ENCODE data around the gene FGFRL1. TPM values are rescaled to one million over a fixed set of nuclear protein-coding genes. Genes with fewer than 3 reads are reported as not detected.

The FGFRL1 gene
- polyA plus RNA-seq, 1 donor (not counting 4 experiments of a cell fraction or from before 2014, with no cell fraction given) = 2.8 TPM

DNA sequence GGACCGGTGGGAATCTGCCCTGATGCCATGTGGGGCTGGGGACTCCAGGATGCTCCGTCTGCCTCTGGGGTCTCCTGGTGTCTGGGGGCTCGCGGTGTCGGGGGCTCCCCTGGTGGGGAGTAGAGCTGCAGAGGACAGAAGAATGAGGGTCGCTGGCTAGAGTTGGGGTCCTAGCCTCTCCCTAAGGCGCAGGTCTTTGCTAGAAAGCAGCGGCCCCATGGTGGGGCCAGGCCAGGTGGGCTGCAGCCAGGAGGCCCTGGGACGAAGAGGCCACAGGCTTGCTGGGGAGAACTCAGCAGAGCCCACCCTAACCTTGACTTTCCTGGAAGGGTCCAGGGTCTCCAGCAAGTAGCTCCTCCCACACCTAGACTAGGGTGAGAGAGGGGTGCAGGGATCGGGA is 21.4 kb downstream of the FGFRL1 start:
- FAIRE-seq = no peak
- no peaks in the 10 kb centered on the region for H3K36me3 ChIP-seq (ENCODE audit: control insufficient read depth in 2 of 2, extremely low read depth in 1 of 2, insufficient read depth in 2 of 2, low read length in 2 of 2)
- TF ChIP-seq, protein P1, sequence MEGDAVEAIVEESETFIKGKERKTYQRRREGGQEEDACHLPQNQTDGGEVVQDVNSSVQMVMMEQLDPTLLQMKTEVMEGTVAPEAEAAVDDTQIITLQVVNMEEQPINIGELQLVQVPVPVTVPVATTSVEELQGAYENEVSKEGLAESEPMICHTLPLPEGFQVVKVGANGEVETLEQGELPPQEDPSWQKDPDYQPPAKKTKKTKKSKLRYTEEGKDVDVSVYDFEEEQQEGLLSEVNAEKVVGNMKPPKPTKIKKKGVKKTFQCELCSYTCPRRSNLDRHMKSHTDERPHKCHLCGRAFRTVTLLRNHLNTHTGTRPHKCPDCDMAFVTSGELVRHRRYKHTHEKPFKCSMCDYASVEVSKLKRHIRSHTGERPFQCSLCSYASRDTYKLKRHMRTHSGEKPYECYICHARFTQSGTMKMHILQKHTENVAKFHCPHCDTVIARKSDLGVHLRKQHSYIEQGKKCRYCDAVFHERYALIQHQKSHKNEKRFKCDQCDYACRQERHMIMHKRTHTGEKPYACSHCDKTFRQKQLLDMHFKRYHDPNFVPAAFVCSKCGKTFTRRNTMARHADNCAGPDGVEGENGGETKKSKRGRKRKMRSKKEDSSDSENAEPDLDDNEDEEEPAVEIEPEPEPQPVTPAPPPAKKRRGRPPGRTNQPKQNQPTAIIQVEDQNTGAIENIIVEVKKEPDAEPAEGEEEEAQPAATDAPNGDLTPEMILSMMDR (optimal IDR thresholded peaks at IDR 0.05 in 1 of 3, IDR thresholded peaks at IDR 0.05 in 1 of 3, conservative IDR thresholded peaks at IDR 0.05 in 1 of 3; ENCODE audit: extremely low read depth in 1 of 3, insufficient read depth in 2 of 3, low read length in 3 of 3) = no peak
- no peak for TF ChIP-seq EZH2 (IDR thresholded peaks at IDR 0.05; ENCODE audit: low read length)
- no peak overlapping the region for H3K9ac ChIP-seq (ENCODE audit: control insufficient read depth, extremely low read depth, insufficient read depth, low read length)
- no peak for DNase-seq (ENCODE audit: low read depth, low spot score)
- dilution Hi-C loops (cut with MboI; ENCODE audit: extremely low pct_ligation_motif_present, low sequenced_read_pairs) = no loop called here
- no peaks in the 10 kb centered on the region for H3K79me2 ChIP-seq (ENCODE audit: control insufficient read depth, insufficient read depth, low read length)
- no peak overlapping the region for H2AFZ ChIP-seq (ENCODE audit: control insufficient read depth, low read length)
- H3K9me3 ChIP-seq (ENCODE audit: control insufficient read depth, low read depth, low read length) = no peaks in the 10 kb centered on the region
- no peaks in the 10 kb centered on the region for H4K20me1 ChIP-seq (ENCODE audit: control insufficient read depth, extremely low read depth, insufficient read depth, low read length)
- peaks cover 45% of the 10 kb centered on the region for H3K27me3 ChIP-seq (ENCODE audit: control insufficient read depth, extremely low read depth, insufficient read depth, low read length)
- no peak overlapping the region for H3K4me3 ChIP-seq (ENCODE audit: control insufficient read depth in 2 of 3, extremely low read depth in 1 of 3, insufficient read depth in 2 of 3, low read depth in 1 of 3, low read length in 3 of 3)
- no peaks in the 10 kb centered on the region for H3K9me1 ChIP-seq (ENCODE audit: control insufficient read depth, extremely low read depth, insufficient read depth, low read length)
- H3K4me2 ChIP-seq (ENCODE audit: control insufficient read depth, extremely low read depth, insufficient read depth, low read depth, low read length) = no peak overlapping the region
- no peaks in the 10 kb centered on the region for H3K4me1 ChIP-seq (ENCODE audit: control insufficient read depth, extremely low read depth, insufficient read depth, low read length)
- no peak overlapping the region for H3K27ac ChIP-seq (ENCODE audit: control insufficient read depth, insufficient read depth, low read length)

DNA sequence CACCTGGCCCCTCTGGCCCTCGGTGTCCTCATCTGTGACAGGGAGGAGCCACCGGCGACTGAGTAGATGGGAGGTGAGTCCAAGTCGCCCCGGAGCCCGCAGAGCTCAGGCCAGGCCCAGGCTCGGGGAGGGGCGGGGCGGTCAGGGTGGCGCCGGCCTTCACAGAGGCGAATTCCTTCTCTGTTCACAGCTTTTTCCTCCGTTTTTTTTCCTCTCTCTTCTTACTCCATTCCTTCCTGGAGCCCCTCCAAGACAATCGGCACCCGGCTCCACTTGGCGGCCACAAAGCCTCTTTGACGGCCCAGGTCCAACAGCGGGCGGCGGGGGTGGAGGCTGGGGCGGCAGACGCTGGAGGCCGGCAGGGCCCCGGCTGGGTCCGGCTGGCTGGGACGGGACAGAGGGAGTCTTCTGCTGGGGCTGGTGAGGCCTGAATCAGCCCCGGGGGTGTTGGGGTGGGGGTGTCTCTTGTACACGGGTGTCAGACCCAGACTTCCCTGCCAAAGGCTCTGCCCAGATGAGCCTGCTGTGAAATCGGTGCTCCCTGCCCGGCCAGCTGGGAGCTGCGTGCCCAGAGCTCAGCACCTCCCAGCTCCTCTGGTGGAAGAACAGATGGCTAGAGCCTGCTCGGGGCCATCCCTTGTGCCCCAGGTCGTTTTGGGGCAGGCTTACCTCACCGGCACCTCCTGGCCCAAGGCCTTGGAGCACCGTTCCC is 22.6 kb downstream of the FGFRL1 start:
- Histone ChIP-seq H2AFZ (ENCODE audit: control insufficient read depth, low read length) (no peak overlapping the region), H3K9me3 (ENCODE audit: control insufficient read depth, low read depth, low read length) (no peaks in the 10 kb centered on the region), H3K27me3 (ENCODE audit: control insufficient read depth, extremely low read depth, insufficient read depth, low read length) (peaks cover 45% of the 10 kb centered on the region), H3K4me2 (ENCODE audit: control insufficient read depth, extremely low read depth, insufficient read depth, low read depth, low read length) (no peak overlapping the region), H3K36me3 (ENCODE audit: control insufficient read depth in 2 of 2, extremely low read depth in 1 of 2, insufficient read depth in 2 of 2, low read length in 2 of 2) (no peaks in the 10 kb centered on the region), H3K4me3 (ENCODE audit: control insufficient read depth in 2 of 3, extremely low read depth in 1 of 3, insufficient read depth in 2 of 3, low read depth in 1 of 3, low read length in 3 of 3) (no peak overlapping the region), H3K4me1 (ENCODE audit: control insufficient read depth, extremely low read depth, insufficient read depth, low read length) (no peaks in the 10 kb centered on the region), H3K9ac (ENCODE audit: control insufficient read depth, extremely low read depth, insufficient read depth, low read length) (no peak overlapping the region), H3K27ac (ENCODE audit: control insufficient read depth, insufficient read depth, low read length) (no peak overlapping the region), H4K20me1 (ENCODE audit: control insufficient read depth, extremely low read depth, insufficient read depth, low read length) (no peaks in the 10 kb centered on the region), H3K79me2 (ENCODE audit: control insufficient read depth, insufficient read depth, low read length) (no peaks in the 10 kb centered on the region), H3K9me1 (ENCODE audit: control insufficient read depth, extremely low read depth, insufficient read depth, low read length) (no peaks in the 10 kb centered on the region)
- FAIRE-seq (no peak), DNase-seq (ENCODE audit: low read depth, low spot score) (no peak)
- dilution Hi-C loops (cut with MboI; ENCODE audit: extremely low pct_ligation_motif_present, low sequenced_read_pairs) = no loop called here
- TF ChIP-seq EZH2 (IDR thresholded peaks at IDR 0.05; ENCODE audit: low read length) = no peak

DNA sequence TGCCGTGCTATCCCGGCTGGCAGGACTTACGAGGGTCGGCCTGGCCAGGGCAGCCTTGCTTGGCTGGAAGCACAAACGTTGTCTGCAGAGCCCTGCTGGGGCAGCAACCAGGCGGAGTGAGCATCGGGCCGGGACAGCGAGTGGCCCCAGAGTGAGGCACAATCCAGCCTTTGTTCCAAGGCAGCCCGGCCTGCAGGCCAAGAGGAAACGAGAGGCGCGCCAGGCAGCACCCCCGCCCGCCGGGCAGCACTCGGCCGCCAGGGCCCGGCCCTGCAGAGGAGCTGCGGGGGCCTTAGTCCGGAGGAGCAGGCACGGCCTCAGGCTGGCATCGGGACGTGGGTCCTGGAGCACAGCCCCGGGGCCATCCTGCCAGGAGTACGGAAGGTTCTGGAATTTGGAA is 24.1 kb downstream of the FGFRL1 start:
- no peak overlapping the region for H2AFZ ChIP-seq (ENCODE audit: control insufficient read depth, low read length)
- peaks cover 39% of the 10 kb centered on the region for H3K27me3 ChIP-seq (ENCODE audit: control insufficient read depth, extremely low read depth, insufficient read depth, low read length)
- no peaks in the 10 kb centered on the region for H3K9me3 ChIP-seq (ENCODE audit: control insufficient read depth, low read depth, low read length)
- no peak overlapping the region for H3K27ac ChIP-seq (ENCODE audit: control insufficient read depth, insufficient read depth, low read length)
- H3K4me1 ChIP-seq (ENCODE audit: control insufficient read depth, extremely low read depth, insufficient read depth, low read length) = peaks cover 7% of the 10 kb centered on the region
- H3K4me2 ChIP-seq (ENCODE audit: control insufficient read depth, extremely low read depth, insufficient read depth, low read depth, low read length) = no peak overlapping the region
- DNase-seq (ENCODE audit: low read depth, low spot score) (no peak), FAIRE-seq (no peak)
- H3K36me3 ChIP-seq (ENCODE audit: control insufficient read depth in 2 of 2, extremely low read depth in 1 of 2, insufficient read depth in 2 of 2, low read length in 2 of 2) = no peaks in the 10 kb centered on the region
- H3K79me2 ChIP-seq (ENCODE audit: control insufficient read depth, insufficient read depth, low read length) = no peaks in the 10 kb centered on the region
- H3K4me3 ChIP-seq (ENCODE audit: control insufficient read depth in 2 of 3, extremely low read depth in 1 of 3, insufficient read depth in 2 of 3, low read depth in 1 of 3, low read length in 3 of 3) = no peak overlapping the region
- no peaks in the 10 kb centered on the region for H3K9me1 ChIP-seq (ENCODE audit: control insufficient read depth, extremely low read depth, insufficient read depth, low read length)
- H3K9ac ChIP-seq (ENCODE audit: control insufficient read depth, extremely low read depth, insufficient read depth, low read length) = no peak overlapping the region
- dilution Hi-C loops (cut with MboI; ENCODE audit: extremely low pct_ligation_motif_present, low sequenced_read_pairs) = no loop called here
- H4K20me1 ChIP-seq (ENCODE audit: control insufficient read depth, extremely low read depth, insufficient read depth, low read length) = no peaks in the 10 kb centered on the region
- no peak for TF ChIP-seq EZH2 (IDR thresholded peaks at IDR 0.05; ENCODE audit: low read length)
- TF ChIP-seq, protein P1 (optimal IDR thresholded peaks at IDR 0.05 in 1 of 3, IDR thresholded peaks at IDR 0.05 in 1 of 3, conservative IDR thresholded peaks at IDR 0.05 in 1 of 3; ENCODE audit: extremely low read depth in 1 of 3, insufficient read depth in 2 of 3, low read length in 3 of 3) = no peak

All from keratinocyte (primary cell).